A549 treated with dexamethasone at 1 μM for 4 hours (cell line): Measurements from ENCODE around the gene OR4K1. TPM values are rescaled to one million over a fixed set of nuclear protein-coding genes. Genes with fewer than 3 reads are reported as not detected.

ENCODE experiments used
- total RNA-seq: library from RNA; stranded (reverse); fragments of 200-300 nt; extraction: Qiagen RNA extraction; gene quantifications from 5 replicates; pipeline ENCODE4 v1.2.3, GENCODE V29; 2022

OR4K1 gene, protein sequence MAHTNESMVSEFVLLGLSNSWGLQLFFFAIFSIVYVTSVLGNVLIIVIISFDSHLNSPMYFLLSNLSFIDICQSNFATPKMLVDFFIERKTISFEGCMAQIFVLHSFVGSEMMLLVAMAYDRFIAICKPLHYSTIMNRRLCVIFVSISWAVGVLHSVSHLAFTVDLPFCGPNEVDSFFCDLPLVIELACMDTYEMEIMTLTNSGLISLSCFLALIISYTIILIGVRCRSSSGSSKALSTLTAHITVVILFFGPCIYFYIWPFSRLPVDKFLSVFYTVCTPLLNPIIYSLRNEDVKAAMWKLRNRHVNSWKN
- total RNA-seq = not detected in 5 replicates

DNA sequence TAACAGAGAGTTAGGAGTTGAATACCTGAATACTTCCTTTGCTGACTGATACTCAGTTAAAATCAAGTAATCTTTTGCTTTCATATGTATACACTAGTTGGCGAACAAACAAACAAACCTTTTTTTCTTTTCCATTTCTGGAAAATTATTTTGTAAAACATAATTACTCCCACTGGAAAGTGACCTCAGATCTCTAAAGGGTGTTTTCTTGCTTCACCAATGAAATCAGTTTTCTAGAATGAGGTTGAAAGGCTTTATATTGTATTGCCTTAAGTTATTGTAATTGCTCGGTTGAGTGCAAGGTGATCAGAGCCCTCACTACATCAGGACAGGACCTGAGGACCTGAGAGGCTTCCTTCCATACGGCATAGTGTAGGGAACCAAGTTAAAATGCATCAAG is at the start of gene OR4K1:
OR4K1 (plus strand) TSS at position 301 of the 400 bp plus-strand sequence. CDS start 4,750 bp downstream, outside the sequence.

DNA sequence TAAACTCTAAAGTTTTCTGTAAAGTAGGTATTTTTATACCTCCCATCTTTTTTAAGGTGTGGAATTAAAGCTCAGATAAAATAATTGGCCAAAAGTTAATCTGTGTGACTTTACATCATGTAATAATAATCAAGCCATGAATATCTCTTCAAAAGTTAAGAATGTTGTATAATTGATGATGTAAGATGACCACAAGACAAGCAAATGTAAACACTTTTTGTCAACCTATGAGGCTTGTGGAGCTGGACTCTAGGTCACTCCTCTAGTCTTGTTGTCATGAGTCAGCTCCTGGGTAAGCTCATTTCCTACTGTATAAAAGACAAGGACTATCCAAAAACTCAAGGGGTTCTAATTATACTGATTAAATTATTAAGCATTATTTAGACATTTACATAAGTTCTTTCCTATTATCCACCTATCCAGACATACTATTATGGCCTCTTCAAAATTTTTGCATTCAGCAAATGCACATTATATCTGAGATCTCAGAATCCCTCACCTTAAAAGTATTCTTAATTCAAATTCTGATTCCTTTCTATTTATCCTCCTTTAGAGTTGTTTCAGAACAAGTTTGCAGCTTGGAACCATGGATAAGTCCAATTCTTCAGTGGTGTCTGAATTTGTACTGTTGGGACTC is 10.6 kb upstream of the OR4K1 start, which contains the start of gene OR4K5:
OR4K5 (plus strand) TSS at position 587 of the 637 bp plus-strand sequence; CDS start at position 587, 0 bp downstream.

DNA sequence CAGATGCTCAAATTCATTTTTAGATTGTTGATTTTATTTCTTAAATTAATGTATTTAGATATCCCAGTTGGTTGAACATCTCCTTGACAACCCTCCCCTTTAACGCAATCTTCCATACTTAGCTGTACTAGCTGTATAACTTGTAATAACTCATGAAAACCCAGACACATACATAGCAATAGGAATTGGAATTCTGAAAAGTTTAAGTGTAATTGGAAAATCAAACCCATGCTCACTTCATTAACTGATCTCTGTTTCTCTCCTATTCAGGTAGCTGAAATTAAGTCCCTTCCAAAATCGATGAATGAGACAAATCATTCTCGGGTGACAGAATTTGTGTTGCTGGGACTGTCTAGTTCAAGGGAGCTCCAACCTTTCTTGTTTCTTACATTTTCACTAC is 44.6 kb downstream of the OR4K1 start, which contains the start of gene OR4K15:
OR4K15 (plus strand) TSS at position 301 of the 400 bp plus-strand sequence; CDS start at position 301, 0 bp downstream.

Other genes starting within 250 kb of the OR4K1 start
- gene OR11H2, start 217.0 kb upstream of the OR4K1 start, total RNA-seq = not detected in 5 replicates
- gene OR4Q3, start 187.3 kb upstream of the OR4K1 start, total RNA-seq = not detected in 5 replicates
- not detected in 5 replicates for gene OR4M1, start 157.4 kb upstream of the OR4K1 start, total RNA-seq
- not detected in 5 replicates for gene OR4N2, start 127.1 kb upstream of the OR4K1 start, total RNA-seq
- gene OR4K2, start 55.8 kb upstream of the OR4K1 start, total RNA-seq = not detected in 5 replicates
- gene OR4K5, start 10.3 kb upstream of the OR4K1 start, total RNA-seq = not detected in 5 replicates
- not detected in 5 replicates for gene OR4K15, start 44.7 kb downstream of the OR4K1 start, total RNA-seq
- gene OR4Q2, start 71.2 kb downstream of the OR4K1 start, total RNA-seq = not detected in 5 replicates
- not detected in 5 replicates for gene OR4K14, start 88.4 kb downstream of the OR4K1 start, total RNA-seq
- gene OR4K13, start 105.1 kb downstream of the OR4K1 start, total RNA-seq = not detected in 5 replicates
- not detected in 5 replicates for gene OR4L1, start 129.1 kb downstream of the OR4K1 start, total RNA-seq
- gene OR4K17, start 179.8 kb downstream of the OR4K1 start, total RNA-seq = not detected in 5 replicates
- gene OR4N5, start 207.9 kb downstream of the OR4K1 start, total RNA-seq = not detected in 5 replicates